Hematopoietic multipotent progenitor cell (in vitro differentiated cells): ENCODE measurements around the gene LEFTY1. TPM values are rescaled to one million over a fixed set of nuclear protein-coding genes. Genes with fewer than 3 reads are reported as not detected.

Experiments used
- DNase-seq, 3 donors: peaks; one replicate each; pipeline ENCODE4 v3.0.0-alpha.2; 2011 to 2015; ENCODE audit warnings: low read depth in 2 of 3, low spot score in 2 of 3
- total RNA-seq: library from RNA; depleted of rRNA; stranded (reverse); fragments of >200 nt; gene quantifications from one replicate; pipeline ENCODE4 v1.2.3, GENCODE V29; 2012

LEFTY1 gene
- total RNA-seq, 1 donor, result under 0.01 TPM

DNA sequence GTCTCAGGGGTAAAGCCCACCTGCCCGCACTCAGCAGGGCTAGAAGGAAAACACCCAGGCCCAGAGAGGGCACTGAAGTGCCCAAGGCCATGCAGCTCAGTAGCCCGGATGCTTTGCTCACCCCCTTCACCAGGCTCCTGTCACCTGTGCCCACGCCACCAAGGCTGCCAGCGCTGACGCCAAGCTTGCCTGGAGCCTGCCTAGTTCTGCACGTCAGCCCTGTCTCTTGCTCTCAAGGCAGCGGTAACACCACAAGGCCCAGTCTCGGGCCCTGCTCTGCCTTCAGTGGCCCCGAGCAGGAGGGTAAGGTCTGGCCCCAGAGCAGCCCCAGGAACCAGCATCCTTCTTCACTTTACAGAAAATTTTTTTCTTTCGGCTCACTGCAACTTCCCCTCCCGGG is 14.5 kb downstream of the LEFTY1 start:
- DNase-seq, result no peak

DNA sequence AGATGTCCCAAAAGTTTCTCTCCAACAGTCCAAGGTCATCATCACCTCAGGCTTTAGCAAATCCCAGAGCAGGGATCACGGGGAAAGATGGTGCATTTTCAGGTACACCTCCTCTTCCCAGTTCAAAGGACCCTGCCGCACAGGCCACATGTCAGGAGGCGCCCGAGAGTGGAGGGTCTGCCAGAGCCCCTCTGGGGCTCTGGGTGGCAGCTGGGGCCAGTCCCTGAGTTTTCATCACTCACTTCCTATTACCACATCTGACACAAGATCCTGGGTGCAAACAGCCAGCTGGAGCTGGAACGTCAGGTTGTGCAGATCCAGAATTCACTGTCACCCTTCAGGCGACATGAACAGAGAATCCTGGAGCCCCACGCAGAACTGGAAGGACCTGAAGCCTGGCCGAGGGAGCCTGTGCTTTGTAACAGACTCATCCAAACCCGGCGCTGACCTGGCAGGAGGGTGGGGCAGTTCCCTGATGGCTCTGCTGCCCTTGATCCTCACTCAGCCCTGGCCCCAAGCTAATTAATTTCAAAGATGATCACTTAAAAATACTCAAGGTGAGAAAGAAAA is 15.6 kb downstream of the LEFTY1 start:
- no peak for DNase-seq

DNA sequence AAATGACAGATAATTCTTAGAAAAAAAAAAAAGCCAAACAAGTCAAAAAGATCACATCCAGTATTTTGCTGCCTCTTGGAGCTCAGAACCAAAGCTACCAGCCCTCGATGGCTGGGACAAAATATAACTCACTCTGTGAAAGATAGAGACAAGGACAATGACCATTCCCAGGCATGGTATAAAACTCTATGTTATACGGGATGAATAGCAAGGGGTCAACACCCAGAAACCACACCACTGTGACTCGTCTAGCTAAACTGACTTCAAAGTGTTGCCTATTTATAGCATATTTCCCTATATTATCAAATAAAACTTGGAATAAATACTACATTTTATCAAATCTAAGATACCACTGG is 16.9 kb downstream of the LEFTY1 start:
- DNase-seq, result no peak

DNA sequence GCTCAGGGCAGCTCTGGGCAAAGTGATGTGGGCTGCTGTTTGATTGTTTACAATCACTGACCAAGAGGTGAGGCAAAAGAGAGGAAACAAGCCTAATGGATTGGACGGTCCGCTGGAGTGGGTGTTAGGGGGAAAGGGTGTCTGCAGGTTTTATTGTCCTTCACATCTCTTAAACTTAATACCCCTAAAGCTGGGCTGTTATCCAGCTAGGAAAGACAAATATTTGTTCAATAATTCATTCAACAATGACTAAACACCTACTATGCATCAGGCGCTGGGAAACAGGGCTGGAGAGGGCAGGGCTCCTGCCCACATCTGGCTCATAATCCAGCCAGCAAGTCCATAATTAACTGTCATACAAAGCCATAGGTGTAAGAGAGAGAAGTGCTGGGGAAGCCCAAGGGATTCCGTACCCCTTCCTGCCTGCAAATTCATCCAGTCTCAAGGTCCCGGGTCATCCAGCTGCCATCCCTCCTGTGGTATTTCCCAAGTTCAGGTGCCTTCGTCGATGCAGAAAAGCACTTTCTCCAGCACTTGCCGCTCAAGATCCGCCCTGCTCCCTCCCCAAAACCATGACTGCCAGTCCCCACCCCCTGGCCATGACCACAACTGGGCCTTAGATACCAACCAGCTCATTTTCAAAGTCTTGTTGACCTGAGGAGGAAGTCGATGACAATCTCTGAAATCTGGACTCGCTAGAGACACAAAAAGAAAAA is 17.4 kb downstream of the LEFTY1 start:
- DNase-seq, result no peak

DNA sequence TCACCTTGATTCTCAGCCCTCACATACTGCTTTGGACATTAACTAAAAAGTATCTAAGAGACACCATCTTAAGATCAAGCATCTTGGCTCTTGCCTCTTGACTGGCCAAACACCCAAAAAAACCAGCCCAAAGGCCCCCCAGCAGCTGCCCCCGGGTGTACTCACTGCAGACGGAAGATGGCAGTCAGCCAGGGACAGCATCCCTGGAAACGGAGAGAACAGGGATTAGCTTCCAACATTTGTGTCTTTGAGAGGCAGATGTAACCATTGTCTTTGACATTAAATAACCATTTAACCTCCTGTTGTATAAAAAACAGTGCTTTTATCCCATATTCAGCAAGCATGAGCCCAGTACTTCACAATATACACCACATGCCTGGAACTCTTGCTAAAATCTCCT is 18.0 kb downstream of the LEFTY1 start:
- no peak for DNase-seq

DNA sequence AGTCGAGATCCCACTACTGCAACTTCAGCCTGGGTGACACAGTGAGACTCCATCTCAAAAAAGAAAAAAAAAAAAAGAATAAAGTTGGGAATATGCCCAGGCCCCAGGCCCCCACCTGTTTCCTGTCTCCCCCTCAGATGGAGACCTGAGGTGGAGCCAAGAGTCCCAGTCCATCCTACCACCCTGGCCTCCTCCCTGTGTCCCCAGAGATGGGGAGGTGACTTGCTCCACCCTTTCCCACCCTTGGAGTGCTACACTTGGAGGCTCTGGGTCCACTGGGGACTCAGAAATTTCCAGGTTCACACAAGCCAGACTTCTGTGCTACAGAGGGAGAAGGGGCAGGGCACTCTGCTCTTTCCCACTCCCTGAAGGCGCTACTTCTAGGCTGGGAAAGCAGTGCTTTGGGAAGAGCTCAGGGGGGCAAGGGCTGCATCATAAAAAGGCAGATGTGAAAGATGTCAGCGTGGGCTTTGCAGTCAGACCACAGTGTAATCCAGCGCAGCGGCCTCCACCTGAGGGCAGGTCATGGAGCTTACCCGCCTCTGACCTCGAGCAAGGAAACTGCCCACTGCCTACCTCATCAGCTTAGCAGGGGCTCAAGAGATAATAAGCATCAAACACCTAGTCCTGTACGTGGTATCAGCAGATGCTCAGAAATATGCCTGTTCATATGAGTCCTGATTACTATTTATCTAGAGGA is 20.2 kb downstream of the LEFTY1 start:
- no peak for DNase-seq

DNA sequence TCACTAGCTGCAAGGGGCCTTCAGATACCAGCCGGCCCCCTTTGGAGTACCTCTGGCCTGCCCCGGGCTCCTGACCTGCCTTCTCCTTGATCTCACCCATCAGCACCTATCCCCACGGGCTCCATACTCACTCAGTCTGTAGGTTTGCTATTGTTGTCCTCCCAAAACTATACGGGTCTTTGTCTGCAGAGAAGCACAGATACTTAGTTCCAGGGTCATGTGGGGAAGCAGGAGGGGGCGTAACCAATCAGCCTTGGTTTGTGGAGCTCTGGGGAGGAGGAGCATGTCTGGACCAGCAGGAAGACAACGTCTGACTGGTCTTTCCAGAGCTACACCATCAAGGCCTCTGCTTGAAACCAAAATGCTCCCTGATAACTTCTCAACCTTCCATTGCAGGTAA is 22.0 kb downstream of the LEFTY1 start:
- DNase-seq, result no peak

DNA sequence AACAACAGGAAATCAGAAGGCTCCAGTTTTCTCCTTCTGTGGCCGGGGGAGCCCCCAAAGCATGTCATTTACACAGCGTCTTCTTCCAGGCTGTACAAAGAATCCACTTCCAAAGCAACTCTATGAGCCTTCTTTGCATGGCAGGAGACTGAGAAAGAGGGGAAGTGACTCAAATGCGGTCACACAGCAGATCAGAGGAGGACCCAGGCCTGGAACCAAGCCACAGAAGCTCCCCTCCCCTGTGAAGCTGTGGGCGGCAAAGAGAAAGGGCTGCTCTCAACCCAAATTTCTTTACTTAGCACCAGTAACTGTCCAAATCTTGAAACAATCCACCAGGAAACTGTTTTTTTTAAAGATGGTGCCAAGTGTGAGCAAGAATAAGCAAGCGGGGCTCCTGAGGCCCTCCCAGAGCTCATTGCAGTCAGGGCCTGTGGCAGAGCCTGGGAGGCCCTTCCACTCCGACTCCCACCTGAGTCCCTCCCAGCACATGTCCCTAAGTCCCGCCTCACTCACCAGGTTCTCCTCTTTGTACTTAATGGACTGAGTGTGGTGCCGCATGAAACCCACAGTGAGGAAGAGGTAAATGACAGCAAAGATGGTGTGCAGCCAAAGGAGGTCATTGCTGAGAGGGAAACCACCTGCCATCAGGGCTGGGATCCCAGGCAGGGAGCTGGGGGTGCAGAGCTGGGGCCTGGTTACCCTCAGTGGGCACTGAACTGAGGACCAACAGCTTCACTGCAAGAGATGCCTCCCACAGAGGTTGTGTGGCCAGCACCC is 22.7 kb downstream of the LEFTY1 start:
- DNase-seq, result peak in 2 of 3 donors; percentile 86 to 90

DNA sequence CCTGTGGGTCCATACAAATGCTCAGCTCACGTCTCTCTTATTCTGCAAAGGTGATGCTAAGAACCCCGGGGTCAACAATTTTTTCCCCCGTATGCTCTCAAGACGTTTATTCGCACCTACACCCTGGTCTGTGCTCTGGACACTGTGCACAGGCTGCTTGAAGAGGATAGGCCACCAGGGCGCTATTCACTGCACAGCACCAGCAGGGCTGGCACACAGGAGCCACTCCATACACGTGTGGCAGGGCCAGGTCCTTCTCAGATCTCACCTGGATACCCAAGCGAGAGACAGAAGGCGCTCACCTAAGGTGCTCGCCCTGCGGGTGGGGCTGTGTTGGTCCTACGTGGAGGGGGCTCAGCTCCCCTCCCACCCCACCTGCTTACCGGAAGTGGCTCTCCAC is 23.4 kb downstream of the LEFTY1 start:
- DNase-seq, result no peak

DNA sequence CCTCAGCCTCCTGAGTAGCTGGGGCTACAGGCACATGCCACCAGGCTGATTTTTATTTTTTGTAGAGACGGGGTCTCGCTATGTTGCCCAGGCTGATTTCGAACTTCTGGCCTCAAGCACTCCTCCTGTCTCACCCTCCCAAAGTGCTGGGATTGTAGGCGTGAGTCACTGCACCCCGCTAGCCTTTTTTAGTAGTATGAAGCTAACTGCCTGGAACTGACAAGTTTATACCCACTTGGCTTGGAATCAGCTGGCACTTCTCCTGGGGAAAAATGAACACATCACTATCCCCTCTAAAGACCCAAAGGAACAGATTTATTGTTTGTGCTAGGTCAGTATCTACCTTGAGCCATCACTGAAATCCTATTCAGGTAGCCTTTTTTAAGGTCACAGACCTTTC is 25.8 kb downstream of the LEFTY1 start:
- DNase-seq, result no peak

DNA sequence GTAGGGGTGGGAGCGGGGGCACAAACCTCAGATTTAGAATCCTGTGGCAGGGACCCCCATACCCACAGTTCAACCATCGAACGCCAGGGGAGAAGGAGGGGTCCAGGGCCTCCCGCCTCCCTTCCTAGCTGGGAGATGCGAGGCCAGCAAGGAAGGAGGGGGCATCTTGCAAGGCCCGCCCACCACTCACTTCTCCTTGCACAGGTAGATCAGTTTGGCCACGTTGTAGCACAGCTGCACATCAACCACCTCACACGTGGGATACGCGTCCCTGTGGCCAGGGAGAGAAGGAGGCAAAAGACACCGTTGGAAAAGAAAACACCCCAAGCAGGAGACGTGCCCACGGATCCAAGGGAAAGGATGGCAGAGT is 26.4 kb downstream of the LEFTY1 start:
- DNase-seq, result no peak

DNA sequence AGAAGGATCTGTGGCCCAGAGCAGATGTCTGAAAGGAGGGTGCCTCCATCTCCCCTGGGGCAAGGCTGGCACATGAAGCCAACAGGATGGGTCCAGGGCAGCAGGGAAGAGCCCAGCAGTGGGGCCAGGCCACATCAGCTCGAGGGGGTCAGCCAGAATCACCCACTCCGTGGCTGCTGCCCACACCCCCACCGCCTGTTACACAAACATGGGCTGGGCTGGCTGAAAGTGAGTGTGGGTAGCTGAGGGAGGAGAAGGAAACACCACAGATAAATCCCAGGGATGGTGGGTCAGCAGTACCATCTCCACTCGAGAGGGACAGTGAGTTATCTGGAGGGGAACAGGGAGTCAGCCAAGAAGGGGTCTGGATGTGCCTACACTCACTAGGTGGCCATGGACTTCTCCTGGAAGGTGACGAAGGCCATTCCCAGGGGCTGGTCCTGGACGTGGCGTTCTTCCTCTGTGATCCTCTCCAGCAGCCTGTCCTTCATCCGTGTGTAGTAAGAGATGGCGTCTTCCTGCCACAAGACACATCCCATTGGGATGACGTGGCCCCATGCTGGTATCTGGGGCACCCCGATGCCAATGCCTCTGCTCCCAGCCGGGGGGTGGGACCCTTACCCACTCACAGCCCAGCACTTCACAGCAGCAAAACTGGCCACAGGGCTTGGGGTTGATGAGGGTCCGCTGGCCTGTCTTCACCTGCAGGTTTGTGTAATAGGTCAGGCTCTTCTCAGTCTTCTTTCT is 26.9 kb downstream of the LEFTY1 start:
- no peak for DNase-seq

DNA sequence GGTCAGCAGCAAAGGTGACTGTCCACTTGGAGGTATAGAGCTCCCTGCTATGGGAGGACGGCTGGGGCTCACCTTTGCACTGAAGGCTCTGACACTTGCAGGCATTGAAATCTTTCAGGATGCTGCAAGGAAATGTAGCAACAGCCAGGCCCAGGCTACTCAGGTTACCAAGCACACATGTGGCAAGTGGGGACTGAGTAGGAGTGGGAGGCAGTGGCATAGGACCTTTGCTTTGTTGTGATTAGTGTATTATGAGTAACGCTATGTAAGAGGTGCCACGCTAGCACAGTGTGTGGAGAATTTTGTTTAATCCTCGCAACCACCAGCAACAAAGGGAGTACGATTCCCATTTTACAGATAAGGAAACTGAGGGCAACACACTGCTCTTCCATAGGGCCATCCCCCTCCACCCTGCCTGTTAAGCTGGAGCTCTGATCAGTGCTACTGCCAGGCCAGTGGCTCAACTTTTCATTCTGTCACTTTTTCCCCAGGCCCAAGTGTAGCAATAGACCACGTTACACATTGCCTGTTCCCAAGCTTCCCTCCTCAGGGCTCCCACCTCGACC is 28.0 kb downstream of the LEFTY1 start:
- no peak for DNase-seq

DNA sequence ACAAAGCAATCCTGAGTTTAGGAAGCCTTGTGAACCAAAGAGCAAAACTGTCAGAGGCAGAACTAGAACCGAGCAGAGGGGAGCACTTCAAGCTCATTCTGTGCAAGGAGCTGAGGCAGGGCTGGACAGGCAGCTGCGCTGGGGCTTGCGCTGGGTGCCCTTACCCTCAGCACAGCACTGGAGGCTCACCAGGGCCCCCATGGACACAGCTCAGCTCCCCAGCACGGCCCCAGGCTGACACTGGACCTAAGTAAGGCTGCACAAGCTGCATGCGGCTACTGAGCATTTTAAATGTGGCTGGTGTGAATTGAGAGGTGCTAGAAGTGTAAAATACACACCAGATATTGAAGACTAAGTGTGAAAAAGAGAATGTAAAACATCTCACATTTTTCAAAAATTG is 28.8 kb downstream of the LEFTY1 start:
- DNase-seq, result no peak

DNA sequence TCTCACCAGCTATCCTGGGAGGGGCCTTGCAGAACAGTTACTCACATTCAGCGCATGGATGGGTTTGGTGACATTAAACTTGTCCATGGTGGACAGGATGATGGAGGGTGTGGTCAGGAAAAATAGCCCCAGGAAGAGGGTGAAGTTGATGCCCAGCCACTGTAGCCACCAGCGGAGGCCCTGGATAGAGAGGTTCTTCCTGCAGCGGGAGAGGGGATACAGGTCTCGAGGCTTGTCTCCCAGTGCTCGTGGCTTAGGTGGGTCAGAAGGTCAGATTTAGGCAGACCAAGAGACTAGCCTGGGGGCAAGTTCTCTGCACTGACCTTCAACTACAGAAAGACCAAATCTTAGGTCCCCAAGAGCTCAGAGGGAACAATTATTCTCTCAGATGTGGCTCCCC is 29.8 kb downstream of the LEFTY1 start:
- no peak for DNase-seq

DNA sequence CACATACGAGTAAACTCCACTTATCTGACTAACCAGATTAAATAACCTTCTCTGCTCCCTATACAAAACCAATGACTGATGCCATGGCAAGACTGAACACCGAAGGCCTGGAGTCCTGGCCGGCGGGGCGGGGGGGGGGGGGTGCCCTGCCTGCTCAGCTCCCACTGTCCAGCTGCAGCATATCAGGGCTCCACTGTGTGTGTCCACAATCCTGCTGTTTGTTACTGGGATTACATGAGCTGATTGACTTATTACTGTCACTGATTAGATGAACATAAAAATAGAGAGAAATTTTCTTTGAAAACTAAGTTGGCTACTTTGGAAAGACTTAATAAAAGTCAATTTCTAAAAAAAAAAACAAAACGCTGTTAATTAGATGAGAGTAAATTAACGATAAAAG is 31.7 kb downstream of the LEFTY1 start:
- DNase-seq, result no peak

DNA sequence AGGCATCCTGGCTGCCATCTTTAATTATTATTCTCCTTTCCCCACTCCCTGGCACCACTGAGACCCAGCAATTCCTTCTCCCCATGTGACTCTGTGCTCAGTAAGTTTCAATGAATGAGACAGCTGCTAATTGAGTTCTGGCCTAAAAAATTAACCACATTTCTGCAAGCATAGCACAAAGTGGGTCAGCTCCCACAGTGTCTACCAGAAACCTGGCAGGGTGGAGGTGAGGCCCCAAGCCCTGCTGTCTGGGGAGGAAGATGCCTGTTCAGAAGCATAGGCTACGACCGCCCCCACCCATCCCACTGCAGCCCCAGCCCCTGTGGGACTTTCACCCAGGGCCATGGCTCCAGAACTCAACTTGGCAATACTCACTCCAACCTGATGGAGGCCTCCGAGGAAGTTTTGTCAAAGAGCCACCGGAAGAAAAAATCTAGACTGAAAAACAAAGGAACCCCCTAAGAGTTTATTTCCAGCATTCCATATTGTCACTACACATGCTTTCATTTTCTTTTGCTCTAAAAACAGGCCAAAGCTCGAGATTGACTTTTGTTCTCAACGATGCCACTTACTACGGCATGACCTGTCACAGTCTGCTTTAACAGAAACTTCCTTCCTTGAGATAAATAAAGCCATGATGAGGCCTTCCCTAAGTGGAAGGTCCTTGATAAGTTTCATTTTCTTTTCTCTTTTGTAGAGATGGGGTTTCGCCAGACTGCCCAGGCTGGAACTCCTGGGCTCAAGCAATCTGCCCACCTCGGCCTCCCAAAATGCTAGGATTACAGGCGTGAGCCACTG is 33.2 kb downstream of the LEFTY1 start:
- DNase-seq, result peak in 1 of 3 donors; percentile 40

DNA sequence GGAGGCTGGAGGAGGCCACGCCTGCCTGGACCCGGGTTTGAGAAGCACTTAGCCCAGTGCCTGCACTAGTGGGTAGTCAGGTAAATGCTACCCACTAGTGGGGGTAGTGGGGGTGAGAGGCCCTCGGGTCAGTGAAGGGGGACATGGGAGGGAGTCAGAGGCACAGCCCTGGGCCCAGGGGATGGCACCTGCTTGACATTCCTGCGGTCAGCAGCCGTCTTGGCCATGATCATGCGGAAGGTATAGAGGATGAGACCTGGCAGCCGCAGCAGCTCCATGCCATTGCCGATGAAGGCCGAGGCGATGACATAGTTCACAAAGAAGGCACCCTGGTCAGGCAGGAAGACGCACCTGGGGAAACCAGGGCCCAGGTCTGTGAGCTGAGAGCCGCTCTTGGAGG is 35.5 kb downstream of the LEFTY1 start:
- DNase-seq, result no peak

DNA sequence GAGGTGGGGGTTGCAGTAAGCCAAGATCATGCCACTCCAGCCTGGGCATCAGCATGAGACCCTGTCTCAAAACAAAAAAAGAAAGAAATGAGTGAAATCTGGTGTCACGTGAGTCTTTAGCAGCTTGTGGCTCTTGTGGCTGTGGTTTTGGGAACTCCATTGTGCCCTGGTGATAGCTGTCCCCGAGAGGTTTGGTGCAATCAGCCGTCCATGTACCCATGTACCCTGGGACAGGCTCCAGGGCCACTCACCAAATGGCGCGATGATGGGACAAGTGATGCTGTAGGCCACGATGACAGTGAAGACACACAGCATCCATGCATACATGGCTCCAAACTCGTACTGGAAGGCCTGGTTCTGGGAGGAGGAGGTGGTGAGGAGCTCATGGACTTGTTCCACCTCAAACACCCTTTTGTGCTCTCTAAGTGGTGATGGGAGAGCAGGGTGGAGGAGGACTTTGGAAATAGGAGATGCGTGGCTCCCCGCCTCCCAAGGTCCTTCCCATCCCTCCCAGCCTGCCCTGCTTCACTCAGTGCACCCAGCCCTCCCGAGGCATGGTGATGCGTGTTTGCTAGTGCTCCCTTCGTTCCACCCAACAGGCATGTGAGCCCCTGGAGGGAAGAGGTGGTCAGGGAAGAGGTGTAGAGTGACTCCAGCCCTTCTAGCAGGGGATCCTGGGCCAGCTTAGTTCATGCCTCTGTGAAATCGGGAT is 36.4 kb downstream of the LEFTY1 start:
- no peak for DNase-seq
